Coronary artery (tissue), 2 donors: ENCODE results near the gene TRIM44.

ENCODE experiments used
- DNase-seq: peaks from one replicate; pipeline ENCODE4 v3.0.0-alpha.2; 2017; ENCODE audit warnings: low spot score
- H3K27ac ChIP-seq, 2 donors: fragments of 200-600 bp; sonication (generic); one replicate each; pipeline ENCODE4 v1.5.1; 2016 to 2019
- H3K4me3 ChIP-seq: fragments of 200-600 bp; sonication (generic); 2 replicates; pipeline ENCODE4 v1.5.1; 2016; ENCODE audit warnings: mild to moderate bottlenecking, moderate library complexity
- TF ChIP-seq, protein P1 (sequence below): fragments of 200-600 bp; sonication (generic); IDR thresholded peaks from one replicate; pipeline ENCODE4 v1.5.1; 2019; ENCODE audit warnings: antibody characterized with exemption

TRIM44 gene

DNA sequence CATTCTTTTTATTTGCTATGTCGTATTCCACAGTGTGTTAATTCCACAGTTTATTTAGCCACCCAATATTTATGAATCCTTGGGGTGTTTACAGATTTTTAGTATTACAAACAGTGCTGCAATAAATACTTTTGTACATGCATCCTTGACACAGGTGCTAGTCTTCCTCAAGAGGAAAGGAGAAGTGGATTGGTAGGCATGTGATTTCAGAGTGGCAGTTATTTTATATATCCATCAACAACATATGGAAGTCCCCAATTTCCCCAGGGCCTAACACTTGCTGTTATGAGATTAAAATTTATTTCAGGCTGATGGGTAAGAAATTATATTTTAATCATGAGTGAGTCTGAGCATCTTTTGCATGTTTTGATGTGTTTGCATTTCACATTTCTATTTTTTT lies 17.9 kb downstream of the TRIM44 start:
- no peak for DNase-seq
- Histone ChIP-seq H3K4me3 (no peak overlapping the region), H3K27ac (no peak overlapping the region)
- TF ChIP-seq, protein P1, sequence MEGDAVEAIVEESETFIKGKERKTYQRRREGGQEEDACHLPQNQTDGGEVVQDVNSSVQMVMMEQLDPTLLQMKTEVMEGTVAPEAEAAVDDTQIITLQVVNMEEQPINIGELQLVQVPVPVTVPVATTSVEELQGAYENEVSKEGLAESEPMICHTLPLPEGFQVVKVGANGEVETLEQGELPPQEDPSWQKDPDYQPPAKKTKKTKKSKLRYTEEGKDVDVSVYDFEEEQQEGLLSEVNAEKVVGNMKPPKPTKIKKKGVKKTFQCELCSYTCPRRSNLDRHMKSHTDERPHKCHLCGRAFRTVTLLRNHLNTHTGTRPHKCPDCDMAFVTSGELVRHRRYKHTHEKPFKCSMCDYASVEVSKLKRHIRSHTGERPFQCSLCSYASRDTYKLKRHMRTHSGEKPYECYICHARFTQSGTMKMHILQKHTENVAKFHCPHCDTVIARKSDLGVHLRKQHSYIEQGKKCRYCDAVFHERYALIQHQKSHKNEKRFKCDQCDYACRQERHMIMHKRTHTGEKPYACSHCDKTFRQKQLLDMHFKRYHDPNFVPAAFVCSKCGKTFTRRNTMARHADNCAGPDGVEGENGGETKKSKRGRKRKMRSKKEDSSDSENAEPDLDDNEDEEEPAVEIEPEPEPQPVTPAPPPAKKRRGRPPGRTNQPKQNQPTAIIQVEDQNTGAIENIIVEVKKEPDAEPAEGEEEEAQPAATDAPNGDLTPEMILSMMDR, result no peak

DNA sequence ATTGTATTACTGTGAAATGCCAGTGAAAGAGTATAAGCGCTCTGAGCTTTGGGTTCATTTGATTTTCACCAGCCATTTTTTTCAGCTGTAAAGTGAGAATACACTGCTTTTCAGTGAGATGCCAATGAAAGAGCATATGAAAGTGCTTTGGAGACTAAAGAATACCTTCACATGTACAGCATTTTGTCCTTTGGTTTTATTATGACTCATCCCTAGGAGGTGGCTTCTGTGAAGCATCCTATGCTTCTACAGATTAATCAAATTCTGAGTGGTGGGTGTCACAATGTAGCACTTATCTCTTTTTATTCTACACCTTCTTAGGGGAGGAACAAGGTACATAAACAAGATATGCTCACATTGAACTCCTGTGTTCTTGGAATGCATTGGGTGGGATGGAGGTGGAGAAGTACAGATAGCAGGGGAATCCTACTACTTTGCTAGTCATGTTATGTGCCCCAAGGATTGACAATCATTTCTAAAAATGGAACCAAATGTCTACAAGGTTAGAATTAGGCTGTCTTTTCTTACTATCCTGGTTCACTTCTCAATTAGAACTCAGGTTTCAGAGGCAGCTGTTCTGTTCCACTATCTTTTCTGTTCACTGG lies 18.7 kb downstream of the TRIM44 start:
- no peak for DNase-seq
- H3K27ac ChIP-seq, result no peak overlapping the region
- no peak overlapping the region for H3K4me3 ChIP-seq
- TF ChIP-seq, protein P1, result no peak

DNA sequence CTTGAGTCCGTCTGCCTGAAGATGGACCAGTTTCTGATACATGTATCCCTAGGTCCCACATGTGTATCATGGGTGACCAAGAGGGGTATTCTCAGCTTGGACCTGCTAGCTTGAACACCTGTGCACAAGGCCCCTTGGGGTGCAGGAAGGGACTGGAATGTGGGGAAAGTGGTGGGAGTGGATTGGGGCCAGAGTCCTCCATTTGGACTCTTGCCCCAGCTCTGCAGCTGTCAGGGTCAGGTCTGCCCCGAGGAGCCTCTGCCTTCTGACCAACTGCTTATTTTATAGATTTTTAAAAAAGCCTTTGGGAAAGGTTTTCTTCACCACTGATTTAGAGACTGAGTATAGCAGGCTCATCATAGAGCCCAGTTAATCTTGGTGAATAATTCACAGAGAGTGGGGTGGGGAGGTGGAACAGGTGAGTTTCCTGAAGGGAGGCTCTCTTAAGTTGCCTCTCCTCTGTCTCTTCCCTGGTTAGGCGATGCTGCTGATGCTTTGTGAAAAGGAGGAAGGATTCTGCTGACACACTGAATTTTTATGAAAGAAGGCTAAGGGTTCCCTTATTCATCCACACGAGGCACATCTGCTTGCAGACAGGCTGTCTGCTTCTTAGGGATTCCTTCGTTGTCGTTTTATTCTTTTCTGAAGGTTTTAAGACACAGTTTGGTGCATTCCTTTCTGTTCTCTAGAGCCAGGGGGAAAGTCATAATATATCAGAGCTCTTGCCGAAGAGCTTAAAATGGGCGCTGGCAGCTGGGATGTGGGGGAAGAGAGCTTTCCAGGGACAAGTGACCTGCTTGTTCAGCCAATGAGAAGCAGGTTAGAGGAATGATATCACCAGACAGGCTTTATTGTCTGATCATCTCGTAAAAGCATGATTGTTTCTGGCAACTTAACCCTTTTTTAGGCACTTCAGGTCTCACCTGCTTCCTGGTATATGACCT lies 19.9 kb downstream of the TRIM44 start:
- H3K4me3 ChIP-seq, result peak overlapping the region; percentile 13
- H3K27ac ChIP-seq, result no peak overlapping the region
- TF ChIP-seq, protein P1, result no peak
- no peak for DNase-seq

DNA sequence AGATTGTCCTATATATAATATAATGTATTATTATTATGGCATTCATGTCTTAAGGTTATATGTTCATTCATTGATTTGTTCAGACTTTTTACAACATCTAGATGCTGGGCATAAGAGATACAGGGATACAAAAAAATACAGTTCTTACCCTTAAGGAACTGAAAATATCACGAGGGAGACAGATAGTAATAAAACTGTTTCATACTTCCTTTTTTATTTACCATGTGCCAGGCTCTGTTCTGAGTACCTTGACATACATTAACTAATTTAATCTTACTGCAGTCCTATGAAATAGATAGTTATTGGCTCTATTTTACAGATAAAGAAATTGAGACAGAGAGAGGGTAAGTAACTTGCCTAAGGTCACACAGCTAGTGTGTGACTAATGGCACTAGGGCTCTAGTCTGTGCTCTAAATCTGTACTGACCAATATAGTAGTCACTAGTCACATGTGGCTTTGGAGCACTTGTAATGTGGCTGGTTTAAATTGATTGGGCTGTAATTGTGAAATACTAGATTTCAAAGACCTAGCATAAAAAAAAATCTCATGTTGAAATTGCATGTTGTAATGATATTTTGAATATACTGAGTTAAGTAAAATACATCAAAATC lies 21.3 kb downstream of the TRIM44 start:
- Histone ChIP-seq H3K4me3 (no peak overlapping the region), H3K27ac (no peak overlapping the region)
- no peak for DNase-seq
- TF ChIP-seq, protein P1, result no peak

DNA sequence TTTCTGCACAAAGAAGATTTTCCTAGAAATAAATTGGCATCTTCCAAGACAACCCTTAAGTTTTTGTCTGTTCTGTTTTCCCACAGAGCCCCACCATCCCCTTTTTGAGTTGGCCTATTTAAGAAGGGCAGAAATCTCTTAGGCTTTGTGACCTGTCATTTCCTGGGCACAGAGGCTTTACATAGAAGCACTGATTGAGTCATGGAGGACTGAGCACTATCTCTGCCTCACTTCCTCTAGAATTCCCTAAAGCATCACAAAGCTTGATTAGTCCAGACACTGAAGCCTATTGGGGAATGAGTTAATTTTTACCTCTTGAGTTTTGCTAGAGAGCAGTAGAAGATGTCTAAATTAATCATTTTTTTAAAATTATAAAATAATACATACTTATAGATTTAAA lies 25.4 kb downstream of the TRIM44 start:
- TF ChIP-seq, protein P1, result no peak
- H3K27ac ChIP-seq, result no peak overlapping the region
- H3K4me3 ChIP-seq, result no peak overlapping the region
- DNase-seq, result no peak

DNA sequence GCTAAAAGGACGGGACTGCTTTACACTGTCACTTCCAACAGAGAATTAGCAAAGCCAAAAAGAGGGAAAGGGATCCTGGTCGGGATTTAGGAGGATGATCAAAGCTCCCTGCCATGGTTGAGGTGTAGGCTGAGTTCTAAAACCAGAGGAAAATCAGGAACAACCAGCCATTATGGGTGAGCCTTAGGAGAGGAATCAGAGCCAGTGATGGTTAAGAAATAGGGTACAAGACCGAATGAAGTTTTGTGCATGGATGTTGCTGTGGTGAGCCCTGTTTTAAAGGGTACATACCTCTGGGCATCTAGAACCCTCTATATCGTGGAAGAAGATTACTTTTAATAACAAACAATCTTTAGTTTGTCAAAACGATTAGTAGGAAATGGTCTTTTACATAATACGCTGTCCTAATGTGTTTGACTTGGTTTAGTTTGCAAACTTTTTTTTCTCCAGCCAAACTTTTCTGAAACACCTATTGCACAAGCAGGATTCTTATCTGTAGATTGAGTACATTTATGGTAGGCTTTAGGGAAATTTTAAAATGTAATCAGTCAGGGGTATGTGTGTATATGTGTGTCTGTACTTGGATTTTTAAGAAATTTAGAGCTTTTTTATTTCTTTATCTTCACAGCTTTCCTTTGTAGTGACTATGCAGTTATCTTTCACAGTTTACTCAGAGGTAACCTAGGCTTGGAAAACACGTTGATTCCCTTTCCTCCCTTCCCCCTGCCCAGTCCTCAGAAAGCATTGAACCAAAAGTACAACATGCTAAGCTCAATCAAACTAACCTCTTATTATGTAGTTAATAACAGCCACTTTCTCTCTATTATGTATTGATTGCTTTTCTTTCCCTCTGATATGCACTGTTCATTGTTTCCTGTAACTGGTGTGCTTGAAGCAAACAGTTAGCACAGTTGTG lies 26.8 kb downstream of the TRIM44 start:
- Histone ChIP-seq H3K27ac (no peak overlapping the region), H3K4me3 (no peak overlapping the region)
- no peak for DNase-seq
- TF ChIP-seq, protein P1, result no peak
